Subcutaneous adipose tissue (tissue), 4 donors: ENCODE results near the gene GSTM3. TPM values are rescaled to one million over a fixed set of nuclear protein-coding genes. Genes with fewer than 3 reads are reported as not detected.

Experiments used
- total RNA-seq, 4 donors: library from RNA; depleted of rRNA; stranded (reverse); fragments of >200 nt; gene quantifications; one replicate each; pipeline ENCODE4 v1.1.0, GENCODE V29; 2016
- TF ChIP-seq, protein P1 (sequence below): fragments of 450-650 bp; IDR thresholded peaks from one replicate; pipeline ENCODE4 v1.5.1; 2016; ENCODE audit warnings: low read depth, mild to moderate bottlenecking, control low read depth, antibody characterized with exemption, moderate library complexity

Gene GSTM3
- total RNA-seq, 4 donors from 2014 or later: 38.2 to 62.8 (median 45.7) TPM

DNA sequence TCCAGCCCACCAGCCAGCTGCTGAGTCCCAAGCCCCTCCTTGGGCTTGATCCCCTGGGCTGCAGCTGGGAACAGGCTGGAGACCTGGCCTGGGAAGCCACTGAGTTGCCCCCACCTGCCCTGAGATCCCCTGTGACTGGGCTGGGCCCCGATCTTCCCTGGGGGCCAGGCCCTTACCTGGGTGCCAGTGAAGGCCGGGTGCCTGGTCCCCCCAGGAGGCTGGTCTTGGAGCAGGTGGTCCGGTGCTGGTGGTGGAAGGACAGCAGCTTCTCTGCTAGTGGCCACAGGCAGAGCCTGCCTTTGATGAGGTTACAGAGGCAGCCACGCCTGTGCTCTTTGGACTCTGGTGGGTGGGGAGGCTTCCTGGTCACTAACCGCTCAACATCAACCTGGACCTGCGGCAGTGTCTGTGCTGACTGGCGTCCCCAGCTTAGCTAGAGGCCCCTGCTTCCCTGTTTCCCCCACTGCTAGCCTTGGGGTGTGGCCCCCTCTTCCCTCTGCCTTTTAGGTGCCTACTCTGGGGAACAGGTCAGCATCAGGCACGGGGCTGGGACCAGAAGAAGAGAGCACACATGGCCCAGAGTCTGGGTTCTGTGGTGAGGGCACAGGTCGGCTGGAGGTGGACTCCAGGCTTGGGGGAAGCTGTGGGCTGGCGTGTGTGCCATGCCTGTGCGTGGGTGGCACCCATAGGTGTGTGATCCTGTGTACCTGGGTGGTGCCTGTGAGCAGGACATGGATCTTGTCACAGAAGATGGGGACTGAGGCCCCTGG, 23.0 kb upstream of the GSTM3 start, which contains the start of gene EPS8L3:
EPS8L3 (minus strand) TSS at position 278 of the 770 bp plus-strand sequence. CDS start 2,174 bp downstream, outside the sequence.
- TF ChIP-seq, protein P1, sequence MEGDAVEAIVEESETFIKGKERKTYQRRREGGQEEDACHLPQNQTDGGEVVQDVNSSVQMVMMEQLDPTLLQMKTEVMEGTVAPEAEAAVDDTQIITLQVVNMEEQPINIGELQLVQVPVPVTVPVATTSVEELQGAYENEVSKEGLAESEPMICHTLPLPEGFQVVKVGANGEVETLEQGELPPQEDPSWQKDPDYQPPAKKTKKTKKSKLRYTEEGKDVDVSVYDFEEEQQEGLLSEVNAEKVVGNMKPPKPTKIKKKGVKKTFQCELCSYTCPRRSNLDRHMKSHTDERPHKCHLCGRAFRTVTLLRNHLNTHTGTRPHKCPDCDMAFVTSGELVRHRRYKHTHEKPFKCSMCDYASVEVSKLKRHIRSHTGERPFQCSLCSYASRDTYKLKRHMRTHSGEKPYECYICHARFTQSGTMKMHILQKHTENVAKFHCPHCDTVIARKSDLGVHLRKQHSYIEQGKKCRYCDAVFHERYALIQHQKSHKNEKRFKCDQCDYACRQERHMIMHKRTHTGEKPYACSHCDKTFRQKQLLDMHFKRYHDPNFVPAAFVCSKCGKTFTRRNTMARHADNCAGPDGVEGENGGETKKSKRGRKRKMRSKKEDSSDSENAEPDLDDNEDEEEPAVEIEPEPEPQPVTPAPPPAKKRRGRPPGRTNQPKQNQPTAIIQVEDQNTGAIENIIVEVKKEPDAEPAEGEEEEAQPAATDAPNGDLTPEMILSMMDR: no peak

GRCh38 chr1:109762821-109763645, 22.2 kb upstream of the GSTM3 start:
- TF ChIP-seq, protein P1: no peak

GRCh38 chr1:109762039-109762585, 21.3 kb upstream of the GSTM3 start:
- TF ChIP-seq, protein P1: no peak

GRCh38 chr1:109761227-109762038, 20.6 kb upstream of the GSTM3 start:
- TF ChIP-seq, protein P1: no peak

DNA sequence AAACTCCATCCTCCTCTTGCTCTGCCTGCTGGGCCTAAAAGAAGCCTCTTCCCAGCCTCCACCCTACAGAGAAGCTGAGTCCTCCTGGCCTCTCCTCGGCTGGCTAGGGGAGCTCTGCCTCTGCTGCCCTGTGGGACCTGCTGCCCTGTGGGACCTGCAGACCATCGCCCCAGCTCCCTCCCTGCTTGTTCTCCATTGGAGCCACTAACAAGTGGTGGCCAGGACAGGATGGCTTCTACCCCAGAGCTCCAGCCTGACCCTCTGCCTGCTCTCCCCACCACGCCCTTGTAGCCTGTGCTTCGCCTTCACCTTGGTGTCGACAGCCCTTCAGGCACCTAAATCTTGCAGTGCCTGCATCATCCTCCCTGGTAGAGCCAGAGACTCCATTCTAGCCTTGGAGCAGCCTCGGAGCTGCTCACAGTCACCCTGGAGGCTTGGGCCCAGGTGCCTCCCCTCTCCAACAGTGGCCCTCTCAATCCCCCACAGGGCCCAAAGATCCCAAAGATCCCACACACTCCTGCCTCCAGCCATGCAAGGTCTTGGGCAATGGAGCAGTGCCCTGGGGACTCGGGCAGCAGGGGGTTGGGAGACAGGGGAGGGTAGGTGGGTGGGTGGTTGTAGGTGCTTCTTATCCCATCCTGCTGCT, 19.9 kb upstream of the GSTM3 start:
- TF ChIP-seq, protein P1: no peak

GRCh38 chr1:109759513-109760334, 18.9 kb upstream of the GSTM3 start:
- TF ChIP-seq, protein P1: no peak
